HG03571 (cell line): ENCODE data around the gene CD99.

Source experiments
- ATAC-seq: cut with Tn5 transposase; IDR thresholded peaks from one replicate; pipeline ENCODE4 v1.9.1; 2021; ENCODE audit not compliant: unreplicated experiment

Gene CD99

GRCh38 chrX:2690856-2691542, at the start of gene CD99:
Gene CD99, plus strand, starts transcription at chrX:2691295. Its CDS starts 66 bp downstream, at chrX:2691361.
- ATAC-seq = peak; percentile 92

GRCh38 chrX:2642146-2642545, 48.9 kb upstream of the CD99 start:
- no peak for ATAC-seq

- no peak for ATAC-seq
Measured at GRCh38 chrX:2642791-2643190, 48.3 kb upstream of the CD99 start.

GRCh38 chrX:2643880-2644279, 47.2 kb upstream of the CD99 start:
- no peak for ATAC-seq

- ATAC-seq = no peak
Measured at GRCh38 chrX:2645563-2645962, 45.5 kb upstream of the CD99 start.

- no peak for ATAC-seq
Measured at GRCh38 chrX:2647627-2648026, 43.5 kb upstream of the CD99 start.

GRCh38 chrX:2650037-2650436, 41.1 kb upstream of the CD99 start:
- ATAC-seq = no peak

GRCh38 chrX:2650865-2651264, 40.2 kb upstream of the CD99 start:
- ATAC-seq = no peak

GRCh38 chrX:2652106-2652505, 39.0 kb upstream of the CD99 start:
- no peak for ATAC-seq

- no peak for ATAC-seq
Measured at GRCh38 chrX:2654436-2655340, 36.4 kb upstream of the CD99 start.

- ATAC-seq = no peak
Measured at GRCh38 chrX:2656257-2656836, 34.7 kb upstream of the CD99 start.

- no peak for ATAC-seq
Measured at GRCh38 chrX:2657532-2658113, 33.5 kb upstream of the CD99 start.

- ATAC-seq = no peak
Measured at GRCh38 chrX:2658585-2659292, 32.4 kb upstream of the CD99 start.

- ATAC-seq = no peak
Measured at GRCh38 chrX:2662586-2662985, 28.5 kb upstream of the CD99 start.

GRCh38 chrX:2664502-2664901, 26.6 kb upstream of the CD99 start:
- no peak for ATAC-seq

- no peak for ATAC-seq
Measured at GRCh38 chrX:2665387-2666304, 25.4 kb upstream of the CD99 start.

GRCh38 chrX:2666491-2666890, 24.6 kb upstream of the CD99 start:
- ATAC-seq = no peak

- ATAC-seq = no peak
Measured at GRCh38 chrX:2670978-2671377, 20.1 kb upstream of the CD99 start.

- no peak for ATAC-seq
Measured at GRCh38 chrX:2672084-2672483, 19.0 kb upstream of the CD99 start.

GRCh38 chrX:2673611-2674010, 17.5 kb upstream of the CD99 start:
- no peak for ATAC-seq
